CMK (cell line): ENCODE data around the gene CBY3.
"Not testable (repeated sequence)": the region's sequence is repeated elsewhere in the genome, so short reads cannot be mapped to it uniquely, and the experiment has no call there.

Experiments used
- DNase-seq: peaks from one replicate; pipeline ENCODE4 v3.0.0-alpha.2; 2010; ENCODE audit warnings: low read depth

Gene CBY3

GRCh38 chr5:179680780-179681401 lies at the start of gene CBY3:
TSS of gene CBY3 (minus strand) at chr5:179681034. CDS start at chr5:179680918, 116 bp downstream.
- no peak for DNase-seq

GRCh38 chr5:179730356-179730755 lies 49.5 kb upstream of the CBY3 start:
- no peak for DNase-seq

- no peak for DNase-seq
Measured at GRCh38 chr5:179729727-179730126, 48.9 kb upstream of the CBY3 start.

GRCh38 chr5:179729303-179729702 lies 48.5 kb upstream of the CBY3 start:
- no peak for DNase-seq

- no peak for DNase-seq
Measured at GRCh38 chr5:179727106-179727505, 46.3 kb upstream of the CBY3 start.

GRCh38 chr5:179724163-179724562 lies 43.3 kb upstream of the CBY3 start:
- DNase-seq = no peak

GRCh38 chr5:179720222-179720621 lies 39.4 kb upstream of the CBY3 start:
- DNase-seq = no peak

- DNase-seq = no peak
Measured at GRCh38 chr5:179716286-179716685, 35.5 kb upstream of the CBY3 start.

GRCh38 chr5:179700401-179700918 lies 19.6 kb upstream of the CBY3 start:
- DNase-seq = no peak

- no peak for DNase-seq
Measured at GRCh38 chr5:179699616-179700237, 18.9 kb upstream of the CBY3 start.

- no peak for DNase-seq
Measured at GRCh38 chr5:179698935-179699615, 18.2 kb upstream of the CBY3 start, which contains the start of gene CANX. TSS of gene CANX (plus strand) at chr5:179698967. CDS start at chr5:179705682, 6,715 bp downstream.

GRCh38 chr5:179697993-179698934 lies 17.4 kb upstream of the CBY3 start:
- peak; percentile 91 for DNase-seq

GRCh38 chr5:179697543-179697942 lies 16.7 kb upstream of the CBY3 start:
- not testable (repeated sequence) for DNase-seq

GRCh38 chr5:179697108-179697507 lies 16.3 kb upstream of the CBY3 start:
- DNase-seq = no peak

GRCh38 chr5:179696603-179697002 lies 15.8 kb upstream of the CBY3 start:
- DNase-seq = no peak

GRCh38 chr5:179694561-179694960 lies 13.7 kb upstream of the CBY3 start:
- no peak for DNase-seq

GRCh38 chr5:179689212-179689611 lies 8.4 kb upstream of the CBY3 start:
- DNase-seq = not testable (repeated sequence)

- no peak for DNase-seq
Measured at GRCh38 chr5:179680014-179680779, 637 bp downstream of the CBY3 start.

- DNase-seq = no peak
Measured at GRCh38 chr5:179679014-179679674, 1.7 kb downstream of the CBY3 start.

- DNase-seq = peak; percentile 92
Measured at GRCh38 chr5:179678223-179679013, 2.4 kb downstream of the CBY3 start.
